Adrenal gland (tissue), 5 donors: ENCODE results near the gene KRCC1.
A peak's percentile ranks its signal among the peaks of the same experiment; 100 is the strongest.

Source experiments
- CTCF ChIP-seq, 6 experiments: fragments of 450-650 bp in 4 of 6; fragments of 200-600 bp in 2 of 6; sonication (generic) in 1 of 6; IDR thresholded peaks; 1 replicate in 5 of 6; 2 replicates in 1 of 6; pipeline versions ENCODE4 v1.5.1 to v1.8.0; 2016 to 2021; ENCODE audit warnings: antibody characterized with exemption in 6 of 6, mild to moderate bottlenecking in 2 of 6, moderate library complexity in 1 of 6
- POLR2A ChIP-seq, 2 donors: fragments of 450-650 bp; IDR thresholded peaks; one replicate each; pipeline ENCODE4 v1.6.1; 2017; ENCODE audit warnings: antibody characterized with exemption in 2 of 2, mild to moderate bottlenecking in 2 of 2, moderate library complexity in 1 of 2
- donor health status: DM: no; HTN: no; CAD: no.

- TF ChIP-seq POLR2A (IDR thresholded peaks at IDR 0.05) (peak in 1 of 2 donors; percentile 23), CTCF (IDR thresholded peaks at IDR 0.05) (no peak)
Measured at GRCh38 chr2:88053296-88053695, 2.3 kb downstream of the KRCC1 start.
